GM12878 (cell line): ENCODE data around the gene PRSS50. TPM values are rescaled to one million over a fixed set of nuclear protein-coding genes. Genes with fewer than 3 reads are reported as not detected.

ENCODE experiments used
- ATAC-seq: fragments of 200-7000 bp; cut with Tn5 transposase; 3 replicates; pipeline ENCODE4 v1.9.1; 2020; ENCODE audit warnings: mild to moderate bottlenecking, moderate library complexity
- BruUV-seq: library from RNA; stranded (reverse); fragments of 400-500 nt; replicated peaks from 2 replicates; lab custom pipeline; 2021; lab: Mats Ljungman, UMichigan
- CTCF ChIA-PET: fragments of 300-600 bp; sonication (Branson Sonifier 250); formaldehyde crosslinking; extraction: SDS; loops from one replicate; lab custom pipeline; 2021; ENCODE audit warnings: inconsistent platforms; lab: Yijun Ruan, JAX
- POLR2A ChIA-PET: fragments of 350-600 bp; formaldehyde crosslinking; extraction: SDS; loops from one replicate; lab custom pipeline; 2021; ENCODE audit warnings: inconsistent platforms; lab: Charles Lee
- RAD21 ChIA-PET: fragments of 300-600 bp; sonication (Branson Sonifier 250); formaldehyde crosslinking; loops from one replicate; lab custom pipeline; 2023; ENCODE audit warnings: antibody characterized with exemption; ENCODE audit not compliant: unreplicated experiment; lab: Charles Lee
- SMC1A ChIA-PET: fragments of 300-600 bp; sonication (Branson Sonifier 250); formaldehyde crosslinking; loops from one replicate; lab custom pipeline; 2023; ENCODE audit not compliant: unreplicated experiment, uncharacterized antibody; lab: Charles Lee
- DNase-seq: peaks from one replicate; pipeline ENCODE4 v3.0.0-alpha.2; 2011; ENCODE audit warnings: low read depth, low spot score
- FAIRE-seq: peaks from 3 replicates; lab custom pipeline; 2011; peaks lifted over from hg19 to GRCh38; lab: Jason Lieb, UNC
- H2AFZ ChIP-seq: 2 replicates; pipeline ENCODE4 v1.6.0; 2011; ENCODE audit warnings: low read depth, low read length, control low read depth; ENCODE audit not compliant: control insufficient read depth
- H3K27ac ChIP-seq: 2 replicates; pipeline ENCODE4 v1.5.1; 2011; ENCODE audit warnings: control low read depth; ENCODE audit not compliant: control insufficient read depth, insufficient read depth
- H3K27me3 ChIP-seq, 2 experiments: replicated peaks in 1 of 2; 2 replicates each; pipeline versions ENCODE4 v1.6.0 to v1.6.1; 2011; ENCODE audit warnings: low read length in 1 of 2; ENCODE audit not compliant: control insufficient read depth in 2 of 2, insufficient read depth in 2 of 2
- H3K36me3 ChIP-seq, 2 experiments: 2 replicates each; pipeline ENCODE4 v1.5.1; 2011; ENCODE audit warnings: low read length in 1 of 2; ENCODE audit not compliant: control insufficient read depth in 2 of 2, insufficient read depth in 2 of 2
- H3K4me1 ChIP-seq: 2 replicates; pipeline ENCODE4 v1.6.1; 2011; ENCODE audit warnings: mild to moderate bottlenecking, low read length, moderate library complexity, mixed read lengths; ENCODE audit not compliant: control insufficient read depth, insufficient read depth
- H3K4me2 ChIP-seq: 2 replicates; pipeline ENCODE4 v1.6.0; 2011; ENCODE audit warnings: control low read depth; ENCODE audit not compliant: control insufficient read depth, insufficient read depth
- H3K4me3 ChIP-seq: fragments of 200-600 bp; sonication (generic); 2 replicates; pipeline ENCODE4 v1.5.1; 2016
- H3K79me2 ChIP-seq: 2 replicates; pipeline ENCODE4 v1.6.0; 2011; ENCODE audit warnings: low read length; ENCODE audit not compliant: control insufficient read depth, insufficient read depth
- H3K9ac ChIP-seq: 2 replicates; pipeline ENCODE4 v1.8.0; 2011; ENCODE audit warnings: low read length, control low read depth, mixed read lengths; ENCODE audit not compliant: control insufficient read depth, insufficient read depth
- H3K9me3 ChIP-seq: replicated peaks from 3 replicates; pipeline ENCODE4 v1.5.1; 2011; ENCODE audit warnings: mild to moderate bottlenecking, low read length; ENCODE audit not compliant: control insufficient read depth, insufficient read depth
- H4K20me1 ChIP-seq: 2 replicates; pipeline ENCODE4 v1.6.0; 2011; ENCODE audit not compliant: control insufficient read depth, insufficient read depth
- CEBPB ChIP-seq, 2 experiments: fragments of 150-350 bp in 1 of 2; IDR thresholded peaks; 2 replicates each; pipeline ENCODE4 v1.6.1; 2012 to 2014; ENCODE audit warnings: low read depth in 2 of 2, low read length in 2 of 2, borderline replicate concordance in 1 of 2, inconsistent platforms in 1 of 2
- SIX5 ChIP-seq: IDR thresholded peaks from 2 replicates; pipeline ENCODE4 v1.6.1; 2011; ENCODE audit warnings: mild to moderate bottlenecking, low read depth, low read length, moderate library complexity; ENCODE audit not compliant: severe bottlenecking
- ZNF274 ChIP-seq: IDR thresholded peaks from one replicate; pipeline ENCODE4 v1.8.0; 2011; ENCODE audit not compliant: insufficient read length, insufficient read depth
- ZNF592 ChIP-seq: fragments of 450-650 bp; IDR thresholded peaks from 2 replicates; pipeline ENCODE4 v1.6.1; 2017; ENCODE audit warnings: mild to moderate bottlenecking, moderate library complexity
- WGBS: methylation state at CpG from one replicate; pipeline ENCODE4 v1.1.6; 2016; ENCODE audit warnings: low lambda C conversion rate; ENCODE audit not compliant: insufficient replicate concordance, insufficient coverage; ENCODE audit errors: missing lambda C conversion rate; 5-methylcytosine and 5-hydroxymethylcytosine counted together
- in situ Hi-C: fragments of 300-500 bp; cut with MboI; formaldehyde crosslinking; loops from 9 replicates; pipeline ENCODE4 v1.14.3; 2018; ENCODE audit warnings: mixed read lengths
- intact Hi-C: fragments of 100-400 bp; cut with micrococcal nuclease; formaldehyde crosslinking; loops from one replicate; pipeline ENCODE4 v1.14.2; 2022; ENCODE audit not compliant: unreplicated experiment
- polyA plus RNA-seq, 11 experiments: library from polyadenylated mRNA; depleted of rRNA in 4 of 11; unstranded in 6 of 11; stranded (reverse) in 5 of 11; fragments of >200 nt; fragmentation: Nextera tagmentation in 4 of 11; fragmentation: Illumina TruSeq in 1 of 11; extraction: Ambion mirVana in 4 of 11; extraction: Trizol in 1 of 11; gene quantifications; 1 replicate in 1 of 11; 2 replicates in 10 of 11; pipeline versions ENCODE4 v1.2.1 to v1.2.3, GENCODE V29; 2011 to 2016; ENCODE audit warnings: inconsistent platforms in 2 of 11, missing spikeins in 2 of 11, low read depth in 1 of 11
- total RNA-seq, 4 experiments: library from RNA; depleted of rRNA in 3 of 4; stranded (reverse); fragments of >200 nt in 3 of 4; fragmentation: Illumina TruSeq in 1 of 4; extraction: Trizol in 1 of 4; gene quantifications; 2 replicates each; pipeline versions ENCODE4 v1.2.1 to v1.2.3, GENCODE V29; 2013 to 2021
- TF ChIP-seq, protein P1 (sequence below): fragments of 450-650 bp; IDR thresholded peaks from 2 replicates; pipeline ENCODE4 v1.6.1; 2017; ENCODE audit warnings: mild to moderate bottlenecking, low read depth, inconsistent platforms; ENCODE audit not compliant: poor library complexity, severe bottlenecking

Gene PRSS50
- total and polyA plus RNA-seq, 10 of the 15 experiments (the other 5 are each of a cell fraction or from before 2014, with no cell fraction given), result 0.05 TPM; not detected in 9

DNA sequence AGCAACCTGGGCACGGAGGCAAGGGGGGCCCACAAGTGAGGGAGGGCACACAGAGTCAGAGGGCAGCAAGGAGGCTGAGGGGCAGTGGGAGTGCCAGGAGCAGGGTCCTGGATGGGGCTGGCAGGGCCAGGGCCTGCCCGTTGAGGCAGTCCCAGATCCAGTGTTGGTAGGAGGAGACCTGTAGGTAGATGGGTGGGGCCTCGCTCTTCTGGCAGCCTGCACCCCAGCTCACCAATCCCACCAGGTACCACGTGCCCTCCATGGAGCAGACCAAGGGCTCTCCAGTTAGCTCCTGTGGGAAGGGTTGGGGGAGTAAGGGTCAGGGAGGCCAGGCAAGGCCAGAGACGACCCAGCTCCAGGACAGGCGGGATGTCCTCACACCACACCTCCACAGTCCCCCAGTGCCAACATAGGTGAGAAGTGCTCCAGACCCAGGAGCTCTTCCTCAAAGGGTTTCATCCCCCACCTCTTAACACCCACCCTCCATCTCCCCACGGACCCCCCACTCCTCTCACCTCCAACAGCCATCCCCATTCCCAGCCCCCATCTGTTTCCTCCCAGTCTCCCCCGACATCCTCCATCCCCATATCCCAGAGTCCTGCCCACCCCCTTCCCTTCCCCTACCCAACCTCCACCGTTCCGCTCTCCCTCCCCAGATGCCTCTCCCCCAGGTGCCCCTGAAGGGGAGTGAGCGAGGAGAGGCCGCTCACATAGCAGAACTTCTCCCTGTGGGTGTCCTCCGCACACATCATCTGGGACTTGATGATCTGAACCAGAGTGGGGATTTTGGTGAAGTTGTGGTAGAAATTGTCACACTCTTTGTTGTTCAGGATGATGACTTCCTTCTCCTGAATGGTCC lies 5.2 kb downstream of the PRSS50 start:
- Histone ChIP-seq H3K9me3 (no peaks in the 10 kb centered on the region), H3K9ac (no peak overlapping the region), H3K36me3 (no peaks in the 10 kb centered on the region), H2AFZ (no peak overlapping the region), H4K20me1 (no peaks in the 10 kb centered on the region), H3K4me2 (no peak overlapping the region), H3K4me3 (no peak overlapping the region), H3K27me3 (no peaks in the 10 kb centered on the region), H3K79me2 (no peaks in the 10 kb centered on the region), H3K27ac (no peak overlapping the region), H3K4me1 (peaks cover 16% of the 10 kb centered on the region)
- FAIRE-seq (no peak), ATAC-seq (no peak), DNase-seq (no peak)
- no peak for TF ChIP-seq SIX5
- no peak for TF ChIP-seq CEBPB (IDR thresholded peaks at IDR 0.05; ENCODE audit: borderline replicate concordance in 1 of 2, low read depth in 2 of 2, low read length in 2 of 2)
- 66% methylated on average over 8 of the region's 13 CpGs for WGBS
- intact Hi-C loops (no loop called here), in situ Hi-C loops (loop anchor here (5.0 to 10.0 kb wide), 2 partner anchors 185 to 662 kb away; no protein-coding TSS in a partner anchor)
- ChIA-PET CTCF (interaction anchor here (1.6 kb wide), 1 partner anchor 182 kb away, joined by 4 read pairs; no protein-coding TSS in a partner anchor), RAD21 (no interaction called here), SMC1A (interaction anchor here (1.6 kb wide), 1 partner anchor 25 kb away, joined by 4 read pairs; no protein-coding TSS in a partner anchor), POLR2A (no interaction called here)
- no TSS peak for BruUV-seq

- intact Hi-C loops, result no loop called here
- Histone ChIP-seq H4K20me1 (no peaks in the 10 kb centered on the region), H3K4me2 (no peak overlapping the region), H3K4me3 (no peak overlapping the region), H3K9ac (no peak overlapping the region), H3K27me3 (no peaks in the 10 kb centered on the region), H2AFZ (no peak overlapping the region), H3K79me2 (no peaks in the 10 kb centered on the region), H3K9me3 (no peaks in the 10 kb centered on the region), H3K27ac (no peak overlapping the region), H3K36me3 (no peaks in the 10 kb centered on the region), H3K4me1 (peaks cover 16% of the 10 kb centered on the region)
- BruUV-seq, result no TSS peak
- no peak for FAIRE-seq
- SMC1A ChIA-PET, result interaction anchor here (1.6 kb wide), 1 partner anchor 26 kb away, joined by 4 read pairs; no protein-coding TSS in a partner anchor
- in situ Hi-C loops, result loop anchor here (5.0 to 10.0 kb wide), 2 partner anchors 186 to 663 kb away; no protein-coding TSS in a partner anchor
- RAD21 ChIA-PET, result no interaction called here
- CTCF ChIA-PET, result interaction anchor here (1.6 kb wide), 1 partner anchor 183 kb away, joined by 4 read pairs; no protein-coding TSS in a partner anchor
- no peak for ATAC-seq
- POLR2A ChIA-PET, result no interaction called here
- WGBS, result 67% methylated on average over 7 of the region's 7 CpGs
- no peak for DNase-seq
- TF ChIP-seq, protein P1, sequence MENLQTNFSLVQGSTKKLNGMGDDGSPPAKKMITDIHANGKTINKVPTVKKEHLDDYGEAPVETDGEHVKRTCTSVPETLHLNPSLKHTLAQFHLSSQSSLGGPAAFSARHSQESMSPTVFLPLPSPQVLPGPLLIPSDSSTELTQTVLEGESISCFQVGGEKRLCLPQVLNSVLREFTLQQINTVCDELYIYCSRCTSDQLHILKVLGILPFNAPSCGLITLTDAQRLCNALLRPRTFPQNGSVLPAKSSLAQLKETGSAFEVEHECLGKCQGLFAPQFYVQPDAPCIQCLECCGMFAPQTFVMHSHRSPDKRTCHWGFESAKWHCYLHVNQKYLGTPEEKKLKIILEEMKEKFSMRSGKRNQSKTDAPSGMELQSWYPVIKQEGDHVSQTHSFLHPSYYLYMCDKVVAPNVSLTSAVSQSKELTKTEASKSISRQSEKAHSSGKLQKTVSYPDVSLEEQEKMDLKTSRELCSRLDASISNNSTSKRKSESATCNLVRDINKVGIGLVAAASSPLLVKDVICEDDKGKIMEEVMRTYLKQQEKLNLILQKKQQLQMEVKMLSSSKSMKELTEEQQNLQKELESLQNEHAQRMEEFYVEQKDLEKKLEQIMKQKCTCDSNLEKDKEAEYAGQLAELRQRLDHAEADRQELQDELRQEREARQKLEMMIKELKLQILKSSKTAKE, result no peak
- TF ChIP-seq ZNF592 (no peak), ZNF274 (no peak)
Measured at GRCh38 chr3:46711760-46712159, 5.9 kb downstream of the PRSS50 start.
